ENCODE measurements around the gene SLC66A3. TPM values are rescaled to one million over a fixed set of nuclear protein-coding genes. Genes with fewer than 3 reads are reported as not detected.

The SLC66A3 gene
- total RNA-seq, 1 experiment from 2014 or later: 13.3 TPM

- no peak overlapping the region for H4K91ac ChIP-seq (ENCODE audit: insufficient read length, low read depth, low read length)
- no CpG with 5 or more reads among the region's 6 CpGs for WGBS (ENCODE audit: extremely low coverage, insufficient read length, low lambda C conversion rate)
- no peaks in the 10 kb centered on the region for H3K9me3 ChIP-seq (ENCODE audit: control insufficient read depth, low read depth, low read length)
- H2BK12ac ChIP-seq (ENCODE audit: insufficient read length, low read depth, low read length): no peak overlapping the region
- H3K27ac Mint-ChIP-seq: no peak overlapping the region
- no peak overlapping the region for H2BK15ac ChIP-seq (ENCODE audit: low read depth, low read length)
- no peak for TF ChIP-seq CTCF (conservative IDR thresholded peaks at IDR 0.05)
- no peak overlapping the region for H4K5ac ChIP-seq (ENCODE audit: insufficient read length, low read depth, low read length)
- no peak overlapping the region for H3K4me2 ChIP-seq (ENCODE audit: insufficient read depth, insufficient read length, low read length)
- H3K56ac ChIP-seq (ENCODE audit: insufficient read length, low read depth, low read length): no peak overlapping the region
- no peak overlapping the region for H3K23ac ChIP-seq (ENCODE audit: insufficient read length, low read depth, low read length)
- H3K23me2 ChIP-seq (ENCODE audit: insufficient read length, low read depth, low read length, poor library complexity, severe bottlenecking): no peaks in the 10 kb centered on the region
- no peak overlapping the region for H2BK5ac ChIP-seq (ENCODE audit: insufficient read length, low read length)
- H3K9me3 Mint-ChIP-seq: peaks cover 0 to 3% of the 10 kb centered on the region in 2 experiments; a peak in 2 of 5 replicates
- no peak overlapping the region for H2AK5ac ChIP-seq (ENCODE audit: insufficient read length, low read length)
- no peak overlapping the region for H3K4ac ChIP-seq (ENCODE audit: low read depth, low read length)
- H3K4me1 ChIP-seq (ENCODE audit: insufficient read depth, low read length): no peaks in the 10 kb centered on the region
- H3K9ac ChIP-seq (ENCODE audit: extremely low read depth, insufficient read length, low read length): no peak overlapping the region
- no peak overlapping the region for H2AFZ ChIP-seq (ENCODE audit: low read length)
- H3K4me3 Mint-ChIP-seq: no peak overlapping the region
- H3K27me3 Mint-ChIP-seq (ENCODE audit: low read depth): peaks cover 4% of the 10 kb centered on the region; the same call in 1 of the 2 replicates
- H3K36me3 Mint-ChIP-seq (ENCODE audit: insufficient read depth in 1 of 3, low read depth in 3 of 3): peaks cover 0 to 9% (median 0%) of the 10 kb centered on the region in 3 experiments; a peak in 1 of 7 replicates
- H2BK120ac ChIP-seq (ENCODE audit: low read depth, low read length, poor library complexity, severe bottlenecking): no peak overlapping the region
- no peak overlapping the region for H4K8ac ChIP-seq (replicated peaks; ENCODE audit: insufficient read length, low read depth, low read length)
- no peaks in the 10 kb centered on the region for H3K79me1 ChIP-seq (ENCODE audit: insufficient read depth, low read depth, low read length, poor library complexity, severe bottlenecking)
- no peaks in the 10 kb centered on the region for H3K4me1 Mint-ChIP-seq
- no peaks in the 10 kb centered on the region for H3K27me3 ChIP-seq (ENCODE audit: insufficient read depth, low read length)
- no peak overlapping the region for H3K18ac ChIP-seq (ENCODE audit: insufficient read length, low read depth, low read length)
- no peak overlapping the region for H2BK20ac ChIP-seq (ENCODE audit: low read depth, low read length, poor library complexity, severe bottlenecking)
- DNase-seq: no peak
- no peak overlapping the region for H3K27ac ChIP-seq (ENCODE audit: insufficient read length, low read depth, low read length)
- H3K79me2 ChIP-seq (ENCODE audit: insufficient read depth, low read length): no peaks in the 10 kb centered on the region
- no peaks in the 10 kb centered on the region for H4K20me1 ChIP-seq (ENCODE audit: control insufficient read depth, insufficient read depth, insufficient read length)
- H3T11ph ChIP-seq (ENCODE audit: low read length): no peak overlapping the region
- H3K14ac ChIP-seq (ENCODE audit: insufficient read depth, low read length): no peak overlapping the region
These were observed 12.3 kb upstream of the SLC66A3 start for GRCh38 chr2:11142987-11143386.
